HG03175 (cell line): ENCODE data around the gene HAL.
A peak's percentile ranks its signal among the peaks of the same experiment; 100 is the strongest.

ENCODE experiments used
- ATAC-seq: cut with Tn5 transposase; IDR thresholded peaks from one replicate; pipeline ENCODE4 v1.9.1; 2021; ENCODE audit warnings: mild to moderate bottlenecking, moderate library complexity; ENCODE audit not compliant: unreplicated experiment

HAL gene

GRCh38 chr12:95942524-95943329 is 53.4 kb downstream of the HAL start, which contains the start of gene CCDC38:
Gene CCDC38, minus strand, starts transcription at chr12:95942614. Its CDS starts 6,105 bp downstream, at chr12:95936509.
- peak; percentile 97 for ATAC-seq

- no peak for ATAC-seq
These were observed 54.0 kb downstream of the HAL start for GRCh38 chr12:95942101-95942523.

- ATAC-seq = no peak
These were observed 55.6 kb downstream of the HAL start for GRCh38 chr12:95940514-95940913.
